ENCODE results near the gene OR2B2. TPM values are rescaled to one million over a fixed set of nuclear protein-coding genes. Genes with fewer than 3 reads are reported as not detected.

Gene OR2B2
- total RNA-seq, 2 donors from 2014 or later = not detected

DNA sequence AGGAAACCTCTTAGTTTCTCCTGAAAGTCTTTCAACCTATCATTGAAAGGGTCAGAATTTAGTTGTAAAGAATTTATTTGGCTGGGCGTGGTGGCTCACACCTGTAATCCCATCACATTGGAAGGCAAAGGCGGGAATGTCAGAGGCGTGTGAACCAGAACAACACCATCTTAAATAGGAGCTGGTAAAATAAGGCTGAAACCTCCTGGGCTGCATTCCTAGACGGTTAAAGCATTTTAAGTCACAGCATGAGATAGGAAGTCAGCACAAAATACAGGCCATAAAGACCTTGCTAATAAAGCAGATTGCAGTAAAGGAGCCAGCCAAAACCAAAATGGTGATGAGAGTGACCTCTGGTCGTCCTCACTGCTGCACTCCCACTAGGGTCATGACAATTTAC is 29.6 kb downstream of the OR2B2 start:
- no peak for DNase-seq (ENCODE audit: low spot score)
- no peaks in the 10 kb centered on the region for H3K27me3 ChIP-seq (replicated peaks; ENCODE audit: insufficient read depth)
- H3K36me3 ChIP-seq = no peaks in the 10 kb centered on the region
- H3K9me3 ChIP-seq = no peaks in the 10 kb centered on the region
- no peak for TF ChIP-seq POLR2AphosphoS5 (IDR thresholded peaks at IDR 0.05)
- no peak for TF ChIP-seq POLR2A (IDR thresholded peaks at IDR 0.05)
- no peak for TF ChIP-seq CTCF (IDR thresholded peaks at IDR 0.05)
- intact Hi-C loops (cut with DNase I) = no loop called here
- H3K4me3 ChIP-seq = no peak overlapping the region
- WGBS = 79% methylated on average over 5 of the region's 5 CpGs
- no peak overlapping the region for H3K27ac ChIP-seq
- no peaks in the 10 kb centered on the region for H3K4me1 ChIP-seq (replicated peaks)

- TF ChIP-seq POLR2AphosphoS5 (IDR thresholded peaks at IDR 0.05) (no peak), POLR2A (IDR thresholded peaks at IDR 0.05) (no peak), CTCF (IDR thresholded peaks at IDR 0.05) (no peak)
- no peak overlapping the region for H3K4me3 ChIP-seq
- DNase-seq (ENCODE audit: low spot score) = no peak
- no peaks in the 10 kb centered on the region for H3K9me3 ChIP-seq
- intact Hi-C loops (cut with DNase I) = no loop called here
- H3K27ac ChIP-seq = no peak overlapping the region
- 86% methylated on average over 5 of the region's 5 CpGs for WGBS
- H3K4me1 ChIP-seq (replicated peaks) = no peaks in the 10 kb centered on the region
- no peaks in the 10 kb centered on the region for H3K27me3 ChIP-seq (replicated peaks; ENCODE audit: insufficient read depth)
- no peaks in the 10 kb centered on the region for H3K36me3 ChIP-seq
These were observed 32.4 kb downstream of the OR2B2 start for GRCh38 chr6:27879837-27880236.

- Histone ChIP-seq H3K36me3 (no peaks in the 10 kb centered on the region), H3K4me3 (no peak overlapping the region), H3K9me3 (no peaks in the 10 kb centered on the region), H3K27ac (no peak overlapping the region), H3K27me3 (replicated peaks; ENCODE audit: insufficient read depth) (peaks cover 11% of the 10 kb centered on the region), H3K4me1 (replicated peaks) (no peaks in the 10 kb centered on the region)
- no peak for DNase-seq (ENCODE audit: low spot score)
- no peak for TF ChIP-seq POLR2A (IDR thresholded peaks at IDR 0.05)
- WGBS = 76% methylated on average over 8 of the region's 8 CpGs
- intact Hi-C loops (cut with DNase I) = loop anchor here (5.0 kb wide), 1 partner anchor 37 kb away; a partner anchor contains a TSS
These were observed 38.2 kb downstream of the OR2B2 start for GRCh38 chr6:27874016-27874415.

DNA sequence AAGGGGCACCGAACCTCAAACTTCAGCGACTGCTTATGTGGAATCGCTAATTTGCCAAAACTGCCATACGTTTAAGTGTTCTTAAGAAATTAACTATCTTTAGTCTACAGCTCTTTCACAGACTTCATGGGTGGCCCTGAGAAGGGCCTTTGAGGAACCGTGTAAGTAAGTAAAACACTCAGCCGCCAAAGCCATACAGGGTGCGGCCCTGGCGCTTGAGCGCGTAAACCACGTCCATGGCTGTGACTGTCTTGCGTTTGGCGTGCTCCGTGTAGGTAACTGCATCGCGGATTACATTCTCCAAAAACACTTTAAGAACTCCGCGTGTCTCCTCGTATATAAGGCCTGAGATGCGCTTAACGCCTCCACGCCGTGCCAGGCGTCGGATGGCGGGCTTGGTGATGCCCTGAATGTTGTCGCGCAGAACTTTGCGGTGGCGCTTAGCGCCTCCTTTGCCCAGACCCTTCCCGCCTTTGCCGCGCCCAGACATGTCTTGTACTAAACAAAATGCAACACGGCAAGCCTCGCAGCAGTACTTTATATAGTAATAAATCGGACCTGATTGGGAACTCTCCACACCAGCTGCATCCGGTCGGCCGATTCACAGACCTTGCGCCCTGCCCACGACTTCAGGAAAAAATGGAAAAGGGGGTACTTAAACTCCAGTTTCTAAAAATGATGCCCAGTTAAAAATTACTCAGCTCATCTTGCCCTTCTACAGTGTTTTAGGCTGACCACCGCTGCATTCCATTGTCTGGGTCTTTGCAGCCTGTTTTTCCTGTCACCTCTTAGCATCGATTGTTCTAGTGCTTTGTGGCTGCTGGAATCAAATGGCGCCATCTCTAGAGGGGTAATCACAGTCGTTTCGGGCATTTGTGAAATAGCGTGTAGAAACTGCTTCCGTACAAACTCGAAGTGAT is 38.9 kb downstream of the OR2B2 start:
- Histone ChIP-seq H3K9me3 (no peaks in the 10 kb centered on the region), H3K27me3 (replicated peaks; ENCODE audit: insufficient read depth) (peaks cover 13% of the 10 kb centered on the region), H3K27ac (peak overlapping the region; percentile 28 to 63), H3K4me1 (replicated peaks) (no peaks in the 10 kb centered on the region), H3K4me3 (peak overlapping the region; percentile 29 to 37), H3K36me3 (no peaks in the 10 kb centered on the region)
- intact Hi-C loops (cut with DNase I) = loop anchor here (5.0 kb wide), 1 partner anchor 36 kb away; a partner anchor contains a TSS
- DNase-seq (ENCODE audit: low spot score) = peak; percentile 53
- TF ChIP-seq POLR2AphosphoS5 (IDR thresholded peaks at IDR 0.05) (no peak), CTCF (IDR thresholded peaks at IDR 0.05) (no peak), POLR2A (IDR thresholded peaks at IDR 0.05) (peak; percentile 56)
- WGBS = 2% methylated on average over 50 of the region's 50 CpGs

GRCh38 chr6:27872642-27873020 is 39.6 kb downstream of the OR2B2 start:
- H3K27me3 ChIP-seq (replicated peaks; ENCODE audit: insufficient read depth) = peaks cover 13% of the 10 kb centered on the region
- TF ChIP-seq POLR2A (IDR thresholded peaks at IDR 0.05) (no peak), POLR2AphosphoS5 (IDR thresholded peaks at IDR 0.05) (no peak), CTCF (IDR thresholded peaks at IDR 0.05) (no peak)
- H3K36me3 ChIP-seq = no peaks in the 10 kb centered on the region
- DNase-seq (ENCODE audit: low spot score) = no peak
- 1% methylated on average over 16 of the region's 16 CpGs for WGBS
- H3K4me3 ChIP-seq = peak overlapping the region; percentile 29 to 37
- H3K4me1 ChIP-seq (replicated peaks) = no peaks in the 10 kb centered on the region
- H3K9me3 ChIP-seq = no peaks in the 10 kb centered on the region
- intact Hi-C loops (cut with DNase I) = loop anchor here (5.0 kb wide), 1 partner anchor 35 kb away; a partner anchor contains a TSS
- peak overlapping the region; percentile 28 to 63 for H3K27ac ChIP-seq

Data from prostate gland (tissue), 2 donors.